H9 (cell line): ENCODE data around the gene PGS1. TPM values are rescaled to one million over a fixed set of nuclear protein-coding genes. Genes with fewer than 3 reads are reported as not detected.

Experiments
- DNase-seq: peaks from one replicate; pipeline ENCODE4 v3.0.0-alpha.2; 2017
- H2AFZ ChIP-seq: one replicate; pipeline ENCODE4 v1.6.1; 2013; ENCODE audit warnings: mild to moderate bottlenecking, low read length, control low read depth, moderate library complexity
- H2AK5ac ChIP-seq: 2 replicates; pipeline ENCODE4 v1.6.1; 2013; ENCODE audit warnings: low read length, control low read depth, mixed read lengths; ENCODE audit not compliant: insufficient read length
- H2BK120ac ChIP-seq: one replicate; pipeline ENCODE4 v1.6.1; 2013; ENCODE audit warnings: low read depth, mild to moderate bottlenecking, low read length, control low read depth, inconsistent platforms; ENCODE audit not compliant: poor library complexity, severe bottlenecking
- H2BK12ac ChIP-seq: 2 replicates; pipeline ENCODE4 v1.6.1; 2013; ENCODE audit warnings: low read length, control low read depth, mixed read lengths, low read depth; ENCODE audit not compliant: insufficient read length
- H2BK15ac ChIP-seq: 2 replicates; pipeline ENCODE4 v1.6.1; 2013; ENCODE audit warnings: low read depth, low read length, control low read depth
- H2BK20ac ChIP-seq: one replicate; pipeline ENCODE4 v1.6.1; 2013; ENCODE audit warnings: low read depth, mild to moderate bottlenecking, low read length, control low read depth, inconsistent platforms; ENCODE audit not compliant: poor library complexity, severe bottlenecking
- H2BK5ac ChIP-seq: 2 replicates; pipeline ENCODE4 v1.6.1; 2013; ENCODE audit warnings: low read length, control low read depth, mixed read lengths; ENCODE audit not compliant: insufficient read length
- H3K14ac ChIP-seq: 2 replicates; pipeline ENCODE4 v1.6.1; 2013; ENCODE audit warnings: low read length, control low read depth; ENCODE audit not compliant: insufficient read depth
- H3K18ac ChIP-seq: 2 replicates; pipeline ENCODE4 v1.6.1; 2013; ENCODE audit warnings: low read depth, mild to moderate bottlenecking, mixed read lengths, low read length, control low read depth; ENCODE audit not compliant: insufficient read length
- H3K23ac ChIP-seq: 2 replicates; pipeline ENCODE4 v1.6.1; 2013; ENCODE audit warnings: low read length, control low read depth, mixed read lengths, low read depth; ENCODE audit not compliant: insufficient read length
- H3K23me2 ChIP-seq: 2 replicates; pipeline ENCODE4 v1.6.1; 2013; ENCODE audit warnings: low read depth, mild to moderate bottlenecking, mixed read lengths, low read length, control low read depth; ENCODE audit not compliant: insufficient read length, poor library complexity, severe bottlenecking
- H3K27ac ChIP-seq: 2 replicates; pipeline ENCODE4 v1.5.1; 2013; ENCODE audit warnings: low read length, control low read depth, mixed read lengths, low read depth; ENCODE audit not compliant: insufficient read length
- H3K27me3 ChIP-seq: 2 replicates; pipeline ENCODE4 v1.6.1; 2013; ENCODE audit warnings: low read length, control low read depth, inconsistent platforms; ENCODE audit not compliant: insufficient read depth
- H3K4ac ChIP-seq: 2 replicates; pipeline ENCODE4 v1.6.1; 2013; ENCODE audit warnings: low read depth, mild to moderate bottlenecking, control low read depth, inconsistent platforms, low read length, moderate library complexity
- H3K4me1 ChIP-seq: 2 replicates; pipeline ENCODE4 v1.6.1; 2013; ENCODE audit warnings: low read length, control low read depth, inconsistent platforms; ENCODE audit not compliant: insufficient read depth
- H3K4me2 ChIP-seq: 2 replicates; pipeline ENCODE4 v1.6.1; 2013; ENCODE audit warnings: low read length, control low read depth, mixed read lengths; ENCODE audit not compliant: insufficient read length, insufficient read depth
- H3K56ac ChIP-seq: 2 replicates; pipeline ENCODE4 v1.6.1; 2013; ENCODE audit warnings: low read depth, mild to moderate bottlenecking, mixed read lengths, low read length, control low read depth; ENCODE audit not compliant: insufficient read length
- H3K79me1 ChIP-seq: 2 replicates; pipeline ENCODE4 v1.6.1; 2013; ENCODE audit warnings: low read depth, mild to moderate bottlenecking, moderate library complexity, low read length, control low read depth, inconsistent platforms; ENCODE audit not compliant: insufficient read depth, poor library complexity, severe bottlenecking
- H3K79me2 ChIP-seq: 2 replicates; pipeline ENCODE4 v1.6.1; 2013; ENCODE audit warnings: low read length, control low read depth, inconsistent platforms; ENCODE audit not compliant: insufficient read depth
- H3K9ac ChIP-seq: 2 replicates; pipeline ENCODE4 v1.6.1; 2013; ENCODE audit warnings: low read length, control low read depth, mixed read lengths; ENCODE audit not compliant: insufficient read length; ENCODE audit errors: extremely low read depth
- H3K9me3 ChIP-seq: one replicate; pipeline ENCODE4 v1.6.1; 2013; ENCODE audit warnings: low read depth, low read length, inconsistent platforms; ENCODE audit not compliant: control insufficient read depth
- H3T11ph ChIP-seq: one replicate; pipeline ENCODE4 v1.6.1; 2013; ENCODE audit warnings: mild to moderate bottlenecking, low read length, control low read depth, inconsistent platforms
- H4K20me1 ChIP-seq: one replicate; pipeline ENCODE4 v1.6.1; 2013; ENCODE audit not compliant: control insufficient read depth, insufficient read length, insufficient read depth
- H4K5ac ChIP-seq: 2 replicates; pipeline ENCODE4 v1.6.1; 2013; ENCODE audit warnings: low read depth, mild to moderate bottlenecking, mixed read lengths, low read length, control low read depth; ENCODE audit not compliant: insufficient read length
- H4K8ac ChIP-seq: replicated peaks from 2 replicates; pipeline ENCODE4 v1.6.1; 2013; ENCODE audit warnings: low read length, control low read depth, mixed read lengths, low read depth; ENCODE audit not compliant: insufficient read length
- H4K91ac ChIP-seq: 2 replicates; pipeline ENCODE4 v1.6.1; 2013; ENCODE audit warnings: low read depth, mild to moderate bottlenecking, moderate library complexity, mixed read lengths, low read length, control low read depth; ENCODE audit not compliant: insufficient read length
- H3K27ac Mint-ChIP-seq, 3 experiments: 2 replicates in 2 of 3; 3 replicates in 1 of 3; pipeline ENCODE4 v1.8.0; 2020 to 2021; ENCODE audit warnings: mixed read lengths in 3 of 3, mild to moderate bottlenecking in 1 of 3, moderate library complexity in 1 of 3
- H3K27me3 Mint-ChIP-seq: 2 replicates; pipeline ENCODE4 v1.8.0; 2021; ENCODE audit warnings: low read depth, mild to moderate bottlenecking, moderate library complexity, mixed read lengths
- H3K36me3 Mint-ChIP-seq, 3 experiments: 2 replicates in 2 of 3; 3 replicates in 1 of 3; pipeline ENCODE4 v1.8.0; 2020 to 2021; ENCODE audit warnings: low read depth in 3 of 3, mixed read lengths in 3 of 3; ENCODE audit not compliant: insufficient read depth in 1 of 3
- H3K4me1 Mint-ChIP-seq, 2 experiments: 2 replicates each; pipeline ENCODE4 v1.8.0; 2020; ENCODE audit warnings: mixed read lengths in 2 of 2
- H3K4me3 Mint-ChIP-seq, 2 experiments: 2 replicates in 1 of 2; 3 replicates in 1 of 2; pipeline ENCODE4 v1.8.0; 2020 to 2021; ENCODE audit warnings: mild to moderate bottlenecking in 2 of 2, mixed read lengths in 2 of 2, moderate library complexity in 1 of 2
- H3K9me3 Mint-ChIP-seq, 2 experiments: 2 replicates in 1 of 2; 3 replicates in 1 of 2; pipeline ENCODE4 v1.8.0; 2020; ENCODE audit warnings: mild to moderate bottlenecking in 2 of 2, mixed read lengths in 2 of 2, moderate library complexity in 1 of 2
- CTCF ChIP-seq: fragments of 200-600 bp; sonication (generic); conservative IDR thresholded peaks from 3 replicates; pipeline ENCODE4 v1.8.0; 2021; ENCODE audit warnings: antibody characterized with exemption, mild to moderate bottlenecking
- WGBS: extraction: QIAGEN DNeasy Blood & Tissue Kit; methylation state at CpG from one replicate; pipeline ENCODE4 v1.1.7; 2013; ENCODE audit warnings: missing lambda C conversion rate, low lambda C conversion rate, mixed read lengths; ENCODE audit not compliant: insufficient read length; ENCODE audit errors: extremely low coverage; 5-methylcytosine and 5-hydroxymethylcytosine counted together
- total RNA-seq: library from RNA; stranded (reverse); gene quantifications from 2 replicates; pipeline ENCODE4 v1.2.1, GENCODE V29; 2021

The PGS1 gene
- total RNA-seq, 1 experiment from 2014 or later = 45.7 TPM

- no peak overlapping the region for H3K56ac ChIP-seq
- no peak overlapping the region for H3K9ac ChIP-seq
- H3K27ac Mint-ChIP-seq = peak overlapping the region in 1 of 3 experiments; percentile 85; a peak in 1 of 7 replicates
- peaks cover 22 to 31% of the 10 kb centered on the region in 2 experiments for H3K4me1 Mint-ChIP-seq
- no peak overlapping the region for H3K4me3 Mint-ChIP-seq
- no peak overlapping the region for H4K91ac ChIP-seq
- no peaks in the 10 kb centered on the region for H3K23me2 ChIP-seq
- peaks cover 9% of the 10 kb centered on the region for H3K4me1 ChIP-seq
- H2BK20ac ChIP-seq = no peak overlapping the region
- no peak overlapping the region for H2AK5ac ChIP-seq
- H2BK12ac ChIP-seq = no peak overlapping the region
- no peak overlapping the region for H4K8ac ChIP-seq
- H3K9me3 Mint-ChIP-seq = no peaks in the 10 kb centered on the region
- no peak overlapping the region for H2AFZ ChIP-seq
- no peak overlapping the region for H3K14ac ChIP-seq
- H3T11ph ChIP-seq = no peak overlapping the region
- peaks cover 12% of the 10 kb centered on the region for H3K79me1 ChIP-seq
- no peak overlapping the region for H2BK5ac ChIP-seq
- H3K23ac ChIP-seq = no peak overlapping the region
- no peaks in the 10 kb centered on the region for H3K9me3 ChIP-seq
- no peak for DNase-seq
- peaks cover 41% of the 10 kb centered on the region; the same call in 1 of the 2 replicates for H3K79me2 ChIP-seq
- H3K27me3 Mint-ChIP-seq = no peaks in the 10 kb centered on the region
- H2BK15ac ChIP-seq = no peak overlapping the region
- no peak overlapping the region for H2BK120ac ChIP-seq
- H4K5ac ChIP-seq = no peak overlapping the region
- H3K27ac ChIP-seq = no peak overlapping the region
- no CpG with 5 or more reads among the region's 11 CpGs for WGBS
- no peak overlapping the region for H3K4ac ChIP-seq
- no peaks in the 10 kb centered on the region for H3K27me3 ChIP-seq
- H3K4me2 ChIP-seq = no peak overlapping the region
- no peak for TF ChIP-seq CTCF
- peaks cover 18 to 40% (median 31%) of the 10 kb centered on the region in 3 experiments; a peak in 6 of 7 replicates for H3K36me3 Mint-ChIP-seq
- H3K18ac ChIP-seq = no peak overlapping the region
- no peaks in the 10 kb centered on the region for H4K20me1 ChIP-seq
Observed at GRCh38 chr17:78391051-78391431, 12.6 kb downstream of the PGS1 start.
